Islet of Langerhans (tissue), 1 donor: ENCODE data around the gene HPCAL1.

Source experiments
- FAIRE-seq: peaks from one replicate; lab custom pipeline; 2011; peaks lifted over from hg19 to GRCh38; lab: Jason Lieb, UNC

The HPCAL1 gene

DNA sequence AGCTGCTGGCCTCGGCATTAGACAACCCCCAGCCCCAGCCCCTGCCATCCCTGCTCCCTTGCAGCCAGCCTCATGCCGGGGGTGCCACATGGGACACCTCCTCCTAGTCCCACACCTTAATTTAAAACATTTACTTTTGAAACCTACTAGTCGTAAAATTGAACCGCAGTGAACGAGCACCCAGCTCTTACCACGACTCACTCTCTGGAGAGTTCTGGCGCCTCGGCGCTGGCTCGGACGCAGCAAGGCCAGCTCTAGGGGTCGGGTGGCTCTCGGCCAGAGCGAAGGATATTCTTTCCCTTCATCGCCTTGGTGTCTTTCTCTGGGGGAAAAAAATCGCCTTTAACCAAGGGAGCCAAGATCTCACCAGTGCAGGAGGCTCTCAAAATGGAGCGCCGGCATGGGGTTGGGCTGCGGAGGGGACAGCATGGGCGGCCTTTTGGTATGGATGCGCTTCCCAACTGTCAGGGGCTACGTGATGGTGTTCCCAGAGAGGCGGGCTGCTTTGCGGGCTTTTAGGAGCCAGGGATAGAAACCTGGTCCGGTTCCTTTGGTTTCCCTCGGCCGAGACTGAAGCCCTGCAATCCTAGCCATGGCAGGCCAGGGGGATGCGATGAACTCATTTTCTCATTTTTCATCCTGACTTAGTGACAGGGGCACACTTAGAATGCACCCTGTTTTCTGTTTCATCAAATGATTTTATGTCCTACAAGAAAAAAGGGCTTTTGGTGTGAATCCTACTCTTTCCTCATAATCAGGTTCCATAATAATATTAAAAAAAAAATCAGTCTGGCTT, 2.0 kb downstream of the HPCAL1 start:
- no peak for FAIRE-seq

DNA sequence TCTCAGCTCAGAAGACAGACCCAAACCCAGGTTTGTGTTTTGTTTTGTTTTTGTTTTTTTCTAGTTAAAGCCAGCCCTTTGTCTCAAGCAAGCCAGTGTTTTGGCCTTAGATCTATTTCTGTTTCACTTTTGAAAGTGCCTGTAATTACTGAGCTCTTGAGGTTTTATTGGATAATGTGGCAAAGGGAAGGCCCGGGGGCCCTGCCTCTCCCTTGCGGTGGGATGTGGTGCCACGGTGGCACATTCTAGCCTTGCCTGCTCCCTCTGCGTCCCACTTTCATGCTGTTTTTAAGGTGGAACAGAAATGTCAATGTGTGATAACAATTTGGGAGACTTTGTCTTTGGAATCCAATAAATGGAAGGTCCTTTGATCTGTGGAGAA, 2.5 kb downstream of the HPCAL1 start:
- no peak for FAIRE-seq

DNA sequence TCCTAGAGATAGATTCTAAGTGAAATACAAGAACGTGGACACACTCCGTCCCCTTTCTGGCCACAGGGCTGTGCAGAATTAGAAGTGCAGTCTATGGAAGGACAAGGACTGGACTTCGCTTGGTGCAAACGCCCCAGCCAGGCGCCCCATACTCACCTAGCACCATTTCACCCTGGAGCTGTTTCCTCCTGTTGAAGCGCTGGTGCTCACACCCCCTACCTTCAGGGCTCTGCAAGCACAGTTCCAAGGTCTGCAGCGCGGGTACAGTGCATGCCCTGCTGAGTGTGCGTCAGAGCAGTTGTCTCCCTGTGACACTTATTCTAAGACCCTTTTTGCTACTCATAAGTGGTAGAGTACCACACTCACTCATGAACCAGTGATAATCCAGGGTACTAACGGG, 3.0 kb downstream of the HPCAL1 start:
- no peak for FAIRE-seq

DNA sequence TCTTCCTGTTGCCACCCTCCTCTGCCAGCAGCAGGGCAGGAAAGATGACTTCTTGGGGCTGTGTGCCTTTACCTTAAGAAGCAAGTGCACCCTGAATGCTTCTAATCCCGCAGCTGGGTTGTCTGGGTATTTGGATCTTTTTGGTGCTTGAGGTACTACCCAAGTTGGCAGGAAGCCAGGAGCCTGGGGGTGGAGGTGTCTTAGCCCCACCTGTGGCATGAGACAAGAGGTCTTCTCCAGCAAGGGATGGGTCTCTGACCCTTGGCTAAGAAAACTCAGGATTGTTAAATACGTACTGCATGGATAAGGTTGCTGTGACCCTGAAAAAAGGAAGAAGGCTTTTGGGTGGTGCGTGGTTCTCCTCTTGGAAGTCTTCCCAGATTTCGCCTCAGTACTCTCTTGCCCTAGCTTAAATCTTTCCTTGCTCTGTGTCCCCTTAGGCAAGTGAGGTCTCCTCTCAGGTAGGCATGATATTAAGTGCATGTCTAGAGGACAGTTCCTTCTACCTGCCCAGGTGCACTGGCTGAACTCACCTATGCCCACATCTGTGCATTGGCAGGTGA, 4.3 kb downstream of the HPCAL1 start:
- no peak for FAIRE-seq

DNA sequence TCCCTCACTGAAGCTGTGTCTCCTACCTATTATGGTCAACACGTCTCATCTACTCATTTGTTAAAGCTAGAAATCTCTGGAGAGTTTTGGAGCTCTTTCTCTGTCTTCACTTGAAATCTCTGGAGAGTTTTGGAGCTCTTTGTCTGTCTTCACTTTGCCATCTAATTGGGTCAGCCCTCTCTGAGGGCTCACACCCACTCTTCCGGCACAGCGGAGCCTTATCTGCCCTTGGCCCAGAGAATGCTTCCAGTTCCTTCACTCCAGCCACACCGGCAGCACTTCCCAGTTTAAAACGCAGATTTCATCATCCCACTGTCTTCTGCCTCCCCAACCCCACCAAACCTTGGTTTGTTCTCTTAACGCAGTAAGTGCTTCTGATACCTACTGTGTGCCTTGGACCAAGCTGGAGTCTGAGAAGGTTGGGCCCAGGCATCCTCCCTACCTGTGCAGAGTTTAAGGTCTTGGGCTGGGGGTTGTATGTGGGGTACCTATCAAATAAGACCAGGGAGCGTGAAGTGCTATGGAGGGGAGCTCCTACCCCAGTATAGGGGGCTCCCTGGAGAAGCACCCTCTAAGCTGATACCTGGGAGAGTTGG, 5.0 kb downstream of the HPCAL1 start:
- no peak for FAIRE-seq

DNA sequence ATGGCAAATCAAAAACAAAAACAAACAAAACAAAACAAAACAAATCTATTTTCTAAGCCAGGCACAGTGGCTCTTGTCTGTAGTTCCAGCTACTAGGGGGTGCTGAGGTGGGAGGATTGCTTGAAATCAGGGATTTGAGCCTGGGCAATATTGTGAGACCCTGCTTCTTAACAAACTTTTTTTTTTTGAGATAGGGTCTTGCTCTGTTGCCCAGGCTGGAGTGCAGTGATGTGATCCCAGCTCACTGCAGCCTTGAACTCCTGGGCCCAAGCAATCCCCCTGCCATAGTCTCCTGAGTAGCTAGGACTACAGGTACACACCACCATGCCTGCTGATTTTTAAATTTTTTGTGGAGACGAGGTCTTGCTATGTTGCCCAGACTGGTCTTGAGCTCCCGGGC, 6.2 kb downstream of the HPCAL1 start:
- FAIRE-seq: no peak

DNA sequence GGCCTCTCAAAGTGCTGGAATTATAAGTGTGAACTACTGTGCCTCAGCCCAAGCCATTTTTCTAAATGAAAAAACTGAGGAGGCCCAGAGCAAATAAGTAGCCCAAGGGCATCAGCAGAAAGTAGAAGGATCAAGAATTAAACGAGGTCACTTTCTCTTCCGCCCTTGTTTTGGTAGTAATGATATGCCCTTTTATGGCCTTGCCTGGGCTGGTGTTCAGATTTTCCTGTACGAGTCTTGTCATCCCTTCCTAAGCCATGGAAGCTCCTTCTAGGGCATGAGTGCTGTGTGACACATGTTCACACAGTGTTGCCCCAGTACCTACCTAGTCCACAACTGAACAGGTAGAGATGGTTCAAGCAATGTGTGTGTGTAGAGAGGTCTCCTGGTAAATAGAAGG, 6.6 kb downstream of the HPCAL1 start:
- FAIRE-seq: no peak

DNA sequence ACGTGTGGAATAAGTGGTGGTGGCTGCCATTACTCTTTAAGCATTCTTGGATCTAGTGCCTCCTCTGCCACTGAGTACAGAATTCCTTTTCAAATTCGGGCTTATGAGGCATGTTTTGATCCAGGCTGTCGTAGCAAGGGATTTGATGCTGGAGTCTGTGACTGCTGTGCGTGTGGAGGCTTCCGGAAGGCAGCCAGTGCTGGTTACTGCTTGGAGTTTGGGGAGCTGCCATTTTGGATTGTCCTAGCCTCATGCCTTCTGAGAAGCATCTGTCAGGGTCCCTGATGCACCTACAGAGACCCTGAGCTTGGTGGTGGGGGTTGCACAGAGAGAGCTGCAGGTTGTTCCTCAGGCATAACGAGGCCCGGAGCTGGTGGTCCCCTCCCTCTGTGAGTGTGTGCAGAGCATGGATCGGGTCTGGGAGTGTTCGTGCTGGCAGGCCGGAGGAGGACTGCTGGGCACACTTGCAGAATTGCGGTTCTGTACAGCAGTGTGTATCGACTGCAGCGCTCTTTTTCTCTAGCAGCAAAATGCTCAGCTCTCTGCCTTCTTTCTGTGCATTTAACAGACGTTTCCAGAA, 7.7 kb downstream of the HPCAL1 start:
- FAIRE-seq: no peak

DNA sequence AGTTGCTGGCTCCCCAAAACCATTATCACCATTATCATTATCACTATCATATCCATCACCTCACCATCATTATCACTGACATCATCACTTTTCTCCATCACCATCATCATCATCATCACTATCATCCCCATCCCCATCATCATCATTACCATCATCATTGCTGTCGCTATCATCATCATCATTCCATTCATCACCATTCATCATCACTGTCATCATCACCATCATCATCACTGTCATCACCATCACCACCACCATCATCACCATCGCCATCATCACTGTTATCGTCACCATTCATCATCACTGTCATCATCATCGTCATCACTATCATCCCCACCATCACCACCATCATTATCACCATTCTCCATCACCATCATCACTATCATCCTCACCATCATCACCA, 9.0 kb downstream of the HPCAL1 start:
- no peak for FAIRE-seq

DNA sequence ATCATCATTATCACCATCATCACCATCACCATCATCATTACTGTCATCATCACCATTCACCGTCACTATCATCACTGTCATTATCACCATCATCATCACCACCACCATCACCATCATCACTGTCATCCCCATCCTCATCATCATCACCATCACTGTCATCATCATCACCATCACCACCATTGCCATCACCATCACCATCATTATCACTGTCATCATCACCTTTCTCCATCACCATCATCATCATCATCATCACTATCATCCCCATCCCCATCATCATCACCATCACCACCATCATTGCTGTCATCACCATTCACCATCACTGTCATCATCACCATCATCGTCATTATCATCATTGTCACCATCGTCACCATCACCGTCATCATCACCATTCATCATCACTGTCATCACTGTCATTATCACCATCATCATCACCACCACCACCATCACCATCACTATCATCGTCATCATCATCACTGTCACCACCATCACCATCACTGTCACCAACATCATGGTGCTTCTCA, 9.8 kb downstream of the HPCAL1 start:
- FAIRE-seq: no peak

DNA sequence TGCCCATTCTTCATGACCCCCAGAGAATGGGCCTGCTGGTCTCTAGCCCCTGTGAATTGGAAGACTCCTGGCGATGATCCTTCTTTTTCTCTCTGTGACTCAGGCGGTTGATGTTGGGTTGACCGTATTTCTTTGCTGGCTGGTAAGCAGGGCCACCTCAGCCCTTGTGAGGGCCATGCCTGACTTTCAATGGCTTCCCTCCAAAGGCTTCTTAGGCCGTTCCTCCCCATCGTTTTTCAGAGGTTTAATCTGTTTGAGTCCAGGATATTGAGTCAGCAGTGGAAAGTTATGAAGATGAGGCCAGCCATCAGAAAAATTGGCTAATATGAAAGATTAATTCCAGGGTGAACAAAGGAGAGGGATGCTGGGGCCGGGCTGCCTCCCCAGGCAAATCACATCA, 13.6 kb downstream of the HPCAL1 start:
- FAIRE-seq: no peak

DNA sequence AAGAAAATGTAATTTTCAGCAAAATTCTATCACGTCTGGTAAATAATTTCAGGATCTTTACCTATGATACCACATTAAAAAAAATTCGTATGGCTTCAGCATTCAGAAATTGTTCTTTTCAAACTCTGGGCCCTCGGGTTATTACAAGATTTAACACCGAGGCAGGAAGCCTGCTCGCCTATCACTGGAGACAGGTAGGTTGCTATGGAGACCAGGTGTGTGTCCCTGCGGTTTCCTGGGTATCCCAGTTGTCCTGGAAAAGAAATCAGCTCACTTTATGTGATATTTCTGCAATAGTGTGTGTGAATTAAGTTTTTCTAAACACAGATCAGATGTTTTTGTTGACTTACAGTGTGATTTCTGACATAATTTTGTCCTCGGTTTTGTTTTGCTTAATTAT, 14.2 kb downstream of the HPCAL1 start:
- no peak for FAIRE-seq

DNA sequence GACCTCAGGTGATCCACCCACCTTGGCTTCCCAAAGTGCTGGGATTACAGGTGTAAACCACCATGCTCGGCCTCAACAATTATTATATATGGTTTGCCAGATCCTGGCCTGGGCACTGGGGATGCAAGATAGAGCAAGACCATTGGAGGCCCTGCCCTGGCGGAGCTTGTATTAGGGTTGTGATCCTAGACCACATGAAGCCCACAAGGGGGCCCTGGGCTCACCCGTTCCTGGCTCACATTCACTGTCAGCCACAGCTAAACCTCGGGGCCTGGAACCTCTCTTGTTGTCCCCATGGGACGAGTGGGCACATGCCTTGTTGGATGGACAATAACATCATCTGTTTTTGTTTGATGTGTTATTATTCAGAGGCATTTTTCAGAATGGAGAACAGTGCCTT, 14.9 kb downstream of the HPCAL1 start:
- no peak for FAIRE-seq

DNA sequence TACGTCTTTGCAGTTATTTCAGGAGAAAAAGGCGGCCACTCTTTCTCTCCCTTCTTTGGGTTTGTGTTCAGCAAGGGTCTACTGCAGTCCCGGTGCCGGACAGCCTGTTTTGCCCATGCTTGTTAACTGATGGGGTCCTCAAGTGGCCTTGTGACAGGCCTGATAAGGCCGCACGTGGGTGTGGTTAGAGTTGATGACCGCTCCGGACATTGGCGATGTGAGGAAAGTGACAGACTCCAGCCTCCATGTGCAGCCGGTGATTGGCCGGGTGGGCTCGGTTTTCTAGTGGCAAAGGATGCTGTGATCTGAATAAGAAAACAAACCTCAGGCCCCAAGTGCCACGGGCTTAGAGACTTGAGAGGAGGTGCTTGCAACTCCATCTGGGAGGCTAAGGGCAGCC, 15.6 kb downstream of the HPCAL1 start:
- FAIRE-seq: no peak

DNA sequence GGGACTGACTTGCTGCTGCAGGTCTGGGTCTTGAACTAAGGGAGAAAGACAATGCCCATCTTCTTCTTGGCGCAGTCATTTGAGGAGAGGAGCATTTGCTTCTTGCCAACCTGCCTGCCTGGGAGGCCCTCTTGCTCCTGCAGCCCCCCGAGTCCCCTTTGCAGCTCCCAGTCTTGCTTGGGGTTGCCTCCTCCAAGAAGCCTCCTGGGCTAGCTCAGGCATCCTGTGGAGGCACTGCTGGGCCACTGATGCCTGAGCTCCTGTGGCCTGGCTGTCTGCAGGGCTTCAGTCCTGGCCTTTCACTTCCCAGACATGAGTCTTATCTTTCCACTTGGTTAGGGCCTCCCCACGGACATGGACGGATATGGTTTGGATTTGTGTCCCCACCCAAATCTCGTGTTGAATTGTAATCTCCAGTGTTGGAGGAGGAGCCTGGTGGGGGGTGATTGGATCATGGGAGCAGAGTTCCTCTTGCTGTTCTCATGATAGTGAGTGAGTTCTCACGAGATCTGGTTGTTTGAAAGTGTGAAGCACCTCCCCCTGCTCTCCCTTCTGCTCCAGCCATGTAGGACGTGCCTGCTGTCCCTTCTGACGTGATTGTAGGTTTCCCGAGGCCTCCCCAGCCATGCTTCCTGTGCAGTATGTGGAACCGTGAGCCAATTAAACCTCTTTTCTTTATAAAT, 17.3 kb downstream of the HPCAL1 start:
- no peak for FAIRE-seq

DNA sequence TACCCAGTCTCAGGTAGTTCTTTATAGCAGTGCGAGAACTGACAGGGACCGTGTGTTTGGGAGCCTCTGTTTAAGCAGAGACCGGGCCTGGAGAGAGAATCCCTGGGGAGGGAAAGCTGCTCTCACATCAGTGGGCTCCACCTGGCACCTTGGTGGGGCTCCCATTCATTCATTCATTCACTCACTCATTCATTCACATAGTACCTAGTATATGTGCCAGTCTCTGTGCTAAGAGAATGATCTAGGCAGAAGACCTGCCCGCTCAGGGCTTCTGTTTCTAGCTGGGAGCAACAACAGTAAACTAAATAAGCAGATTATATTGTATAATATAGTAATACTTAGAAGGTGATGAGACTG, 17.8 kb downstream of the HPCAL1 start:
- no peak for FAIRE-seq

DNA sequence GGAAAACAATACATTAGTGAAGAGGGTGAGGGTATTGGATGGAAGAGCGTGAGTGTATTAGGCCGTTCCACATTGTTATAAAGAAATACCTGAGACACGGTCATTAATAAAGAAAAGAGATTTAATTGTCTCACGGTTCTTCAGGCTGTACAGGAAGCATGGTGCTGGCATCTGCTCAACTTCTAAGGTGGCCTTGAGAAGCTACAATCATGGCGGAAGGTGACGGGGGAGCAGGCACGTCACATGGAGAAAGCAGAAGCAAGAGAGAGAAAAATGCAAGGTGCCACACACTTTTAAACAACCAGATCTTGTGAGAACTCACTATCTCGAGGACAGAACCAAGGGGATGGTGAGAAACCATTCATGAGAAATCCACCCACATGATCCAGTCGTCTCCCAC, 18.2 kb downstream of the HPCAL1 start:
- no peak for FAIRE-seq

DNA sequence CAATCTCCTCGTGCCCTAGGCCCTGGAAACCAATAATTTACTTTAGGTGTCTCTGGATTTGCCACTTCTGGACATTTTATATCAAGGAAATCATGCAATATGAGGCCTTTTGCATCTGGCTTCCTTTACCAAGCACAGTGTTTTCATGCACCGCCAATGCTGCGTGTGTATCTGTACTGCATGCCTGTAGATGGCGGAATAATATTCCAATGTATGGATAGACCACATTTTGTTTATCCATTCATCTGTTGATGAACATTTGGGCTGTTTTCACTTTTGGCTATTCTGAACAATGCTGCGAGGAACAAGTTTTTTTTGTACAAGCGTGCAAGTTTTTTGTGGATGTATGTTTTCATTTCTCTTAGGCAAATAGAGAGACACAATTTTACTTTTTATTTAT, 18.9 kb downstream of the HPCAL1 start:
- FAIRE-seq: no peak

DNA sequence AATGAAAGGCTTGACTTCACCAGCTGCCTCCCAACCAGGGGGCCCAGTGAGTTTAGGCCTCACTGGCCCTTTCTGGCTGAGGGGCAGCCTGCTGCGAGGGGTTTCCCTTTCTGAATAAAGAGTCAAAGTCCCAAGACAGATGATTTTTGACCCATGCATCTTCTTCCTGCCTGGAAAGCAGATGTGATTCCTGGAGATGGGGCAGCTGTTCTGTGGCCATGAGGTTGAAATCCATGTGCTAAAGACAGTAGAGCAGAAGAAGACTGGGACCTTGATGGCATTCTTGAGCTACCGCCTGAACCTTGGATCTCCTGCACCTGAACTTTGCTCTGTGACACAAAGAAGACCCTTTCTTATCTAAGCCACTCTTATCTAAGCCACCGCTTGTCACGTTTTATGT, 19.8 kb downstream of the HPCAL1 start:
- no peak for FAIRE-seq

DNA sequence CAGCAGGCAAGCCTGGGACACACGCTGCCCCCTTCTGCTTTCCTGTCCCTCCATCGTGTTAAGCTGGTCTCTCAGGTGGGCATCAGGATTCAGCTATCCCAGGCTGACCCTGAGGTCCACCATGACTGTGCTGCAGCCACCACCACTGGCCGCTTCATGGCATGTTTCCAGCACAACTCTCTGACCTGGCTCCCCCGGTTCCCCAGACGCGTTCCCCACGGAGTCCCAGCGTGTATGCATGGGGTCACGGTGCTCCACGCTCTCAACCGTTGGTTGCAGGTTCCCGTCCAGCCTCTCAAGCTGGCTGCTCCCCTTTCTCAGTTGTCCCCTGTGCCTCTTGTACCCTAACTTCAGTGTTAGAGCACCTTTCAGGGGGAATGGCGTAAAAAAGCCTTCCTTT, 20.3 kb downstream of the HPCAL1 start:
- FAIRE-seq: no peak

DNA sequence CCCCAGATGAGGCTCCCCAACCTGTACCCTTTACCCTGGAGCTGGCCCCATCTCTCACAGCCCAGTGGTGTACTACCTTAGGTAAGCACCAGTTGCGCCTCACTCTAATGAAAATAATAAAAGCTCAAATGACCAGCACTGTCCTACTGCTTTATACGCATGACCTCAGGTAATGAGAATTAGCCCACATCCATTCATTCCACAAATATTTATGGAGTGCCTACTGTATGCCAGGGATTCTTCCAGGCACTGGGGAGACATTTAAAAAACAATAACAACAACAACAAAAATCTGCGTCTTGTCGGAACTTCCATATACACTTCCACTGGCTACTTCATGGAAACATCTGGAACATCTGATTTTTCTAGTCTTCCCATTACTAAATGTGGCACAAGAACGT, 20.8 kb downstream of the HPCAL1 start:
- FAIRE-seq: no peak

DNA sequence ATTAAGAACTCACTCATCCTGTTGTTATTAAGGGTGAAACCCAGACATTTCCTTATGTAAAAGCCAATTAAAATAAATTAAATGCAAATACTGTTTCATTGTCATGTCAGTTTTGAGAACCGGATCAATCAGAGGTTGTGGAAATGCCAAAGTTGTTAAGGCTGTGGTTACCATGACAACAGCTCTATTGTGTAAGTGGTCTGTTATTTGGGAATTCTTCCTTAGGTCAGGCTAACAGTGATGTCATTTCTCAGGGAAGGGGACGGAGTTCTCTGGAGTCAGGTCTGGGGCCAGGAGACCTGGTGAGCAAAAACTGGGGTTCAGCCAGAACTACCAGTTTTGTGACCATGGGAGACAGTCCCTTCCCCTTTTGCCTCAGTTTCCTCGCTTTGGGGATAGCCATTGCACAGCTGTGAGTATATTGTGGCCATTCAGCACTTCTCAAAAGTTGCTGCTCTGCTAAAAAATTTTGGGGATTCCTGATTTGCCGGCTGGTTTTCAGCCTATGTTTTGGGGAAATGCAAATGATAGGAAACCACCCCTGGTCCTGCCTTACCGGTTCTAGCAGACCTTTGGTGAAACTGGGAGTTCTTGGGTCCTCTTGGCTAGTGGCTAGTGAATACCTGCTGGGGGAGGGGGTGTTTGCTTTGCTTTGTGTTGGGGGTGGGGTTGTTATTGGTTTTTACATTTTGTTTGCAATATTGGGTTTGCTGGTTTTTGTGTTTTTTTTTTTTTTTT, 21.6 kb downstream of the HPCAL1 start:
- FAIRE-seq: no peak
